Keratinocyte (primary cell): Measurements from ENCODE around the gene TMEM132D.

Experiments used
- EZH2 ChIP-seq: IDR thresholded peaks from one replicate; pipeline ENCODE4 v1.6.1; 2012; ENCODE audit warnings: inconsistent platforms, mild to moderate bottlenecking, low read length, moderate library complexity
- TF ChIP-seq, protein P1 (sequence below), 3 experiments: IDR thresholded peaks in 1 of 3; conservative IDR thresholded peaks in 1 of 3; optimal IDR thresholded peaks in 1 of 3; 2 replicates in 2 of 3; 3 replicates in 1 of 3; pipeline versions ENCODE3 to v1.5.1; 2011; ENCODE audit warnings: low read length in 3 of 3, mild to moderate bottlenecking in 3 of 3, moderate library complexity in 2 of 3, control low read depth in 1 of 3, inconsistent platforms in 1 of 3; ENCODE audit not compliant: insufficient read depth in 2 of 3; ENCODE audit errors: extremely low read depth in 1 of 3

DNA sequence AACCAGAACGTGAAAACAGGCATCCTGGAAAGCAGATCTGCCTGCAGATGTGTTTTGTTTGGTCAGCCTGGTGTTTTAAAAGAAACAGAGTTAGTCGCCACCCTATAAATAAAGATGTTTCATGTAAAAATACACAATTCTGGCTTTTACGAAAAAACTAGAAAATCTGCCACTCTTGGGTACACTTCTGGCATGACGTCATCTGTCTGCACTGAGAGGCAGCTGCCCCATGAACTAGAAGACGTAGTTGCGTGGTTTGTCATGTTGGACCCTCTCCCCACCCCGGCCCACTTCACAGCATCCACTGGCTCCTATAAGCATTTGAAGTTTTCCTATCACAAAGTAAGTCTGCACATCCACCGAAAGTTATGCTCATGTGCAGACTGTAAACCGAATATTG lies 658.1 kb downstream of the TMEM132D start:
- TF ChIP-seq, protein P1, sequence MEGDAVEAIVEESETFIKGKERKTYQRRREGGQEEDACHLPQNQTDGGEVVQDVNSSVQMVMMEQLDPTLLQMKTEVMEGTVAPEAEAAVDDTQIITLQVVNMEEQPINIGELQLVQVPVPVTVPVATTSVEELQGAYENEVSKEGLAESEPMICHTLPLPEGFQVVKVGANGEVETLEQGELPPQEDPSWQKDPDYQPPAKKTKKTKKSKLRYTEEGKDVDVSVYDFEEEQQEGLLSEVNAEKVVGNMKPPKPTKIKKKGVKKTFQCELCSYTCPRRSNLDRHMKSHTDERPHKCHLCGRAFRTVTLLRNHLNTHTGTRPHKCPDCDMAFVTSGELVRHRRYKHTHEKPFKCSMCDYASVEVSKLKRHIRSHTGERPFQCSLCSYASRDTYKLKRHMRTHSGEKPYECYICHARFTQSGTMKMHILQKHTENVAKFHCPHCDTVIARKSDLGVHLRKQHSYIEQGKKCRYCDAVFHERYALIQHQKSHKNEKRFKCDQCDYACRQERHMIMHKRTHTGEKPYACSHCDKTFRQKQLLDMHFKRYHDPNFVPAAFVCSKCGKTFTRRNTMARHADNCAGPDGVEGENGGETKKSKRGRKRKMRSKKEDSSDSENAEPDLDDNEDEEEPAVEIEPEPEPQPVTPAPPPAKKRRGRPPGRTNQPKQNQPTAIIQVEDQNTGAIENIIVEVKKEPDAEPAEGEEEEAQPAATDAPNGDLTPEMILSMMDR (optimal IDR thresholded peaks at IDR 0.05 in 1 of 3, IDR thresholded peaks at IDR 0.05 in 1 of 3, conservative IDR thresholded peaks at IDR 0.05 in 1 of 3; ENCODE audit: extremely low read depth in 1 of 3, insufficient read depth in 2 of 3, low read length in 3 of 3) = no peak
- no peak for TF ChIP-seq EZH2
